ENCODE measurements around the gene ASAP2.

- TF ChIP-seq, protein P1, sequence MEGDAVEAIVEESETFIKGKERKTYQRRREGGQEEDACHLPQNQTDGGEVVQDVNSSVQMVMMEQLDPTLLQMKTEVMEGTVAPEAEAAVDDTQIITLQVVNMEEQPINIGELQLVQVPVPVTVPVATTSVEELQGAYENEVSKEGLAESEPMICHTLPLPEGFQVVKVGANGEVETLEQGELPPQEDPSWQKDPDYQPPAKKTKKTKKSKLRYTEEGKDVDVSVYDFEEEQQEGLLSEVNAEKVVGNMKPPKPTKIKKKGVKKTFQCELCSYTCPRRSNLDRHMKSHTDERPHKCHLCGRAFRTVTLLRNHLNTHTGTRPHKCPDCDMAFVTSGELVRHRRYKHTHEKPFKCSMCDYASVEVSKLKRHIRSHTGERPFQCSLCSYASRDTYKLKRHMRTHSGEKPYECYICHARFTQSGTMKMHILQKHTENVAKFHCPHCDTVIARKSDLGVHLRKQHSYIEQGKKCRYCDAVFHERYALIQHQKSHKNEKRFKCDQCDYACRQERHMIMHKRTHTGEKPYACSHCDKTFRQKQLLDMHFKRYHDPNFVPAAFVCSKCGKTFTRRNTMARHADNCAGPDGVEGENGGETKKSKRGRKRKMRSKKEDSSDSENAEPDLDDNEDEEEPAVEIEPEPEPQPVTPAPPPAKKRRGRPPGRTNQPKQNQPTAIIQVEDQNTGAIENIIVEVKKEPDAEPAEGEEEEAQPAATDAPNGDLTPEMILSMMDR (IDR thresholded peaks at IDR 0.05), result no peak
- TF ChIP-seq POLR2A (IDR thresholded peaks at IDR 0.05), result no peak
Observed at GRCh38 chr2:9219027-9219445, 12.4 kb downstream of the ASAP2 start.

All from tibial nerve (tissue), 3 donors.